MM.1S (cell line): ENCODE measurements around the gene AP3S1.

Experiments used
- DNase-seq: peaks from one replicate; pipeline ENCODE4 v3.0.0-alpha.2; 2015
- H2AFZ ChIP-seq: fragments of 300-600 bp; sonication (generic); 2 replicates; pipeline ENCODE4 v1.6.0; 2016; ENCODE audit warnings: antibody characterized with exemption, low read length
- H3F3A ChIP-seq: fragments of 300-600 bp; sonication (generic); 2 replicates; pipeline ENCODE4 v1.6.1; 2016; ENCODE audit warnings: mild to moderate bottlenecking, antibody characterized with exemption, low read length, moderate library complexity, mixed read lengths; ENCODE audit not compliant: insufficient read depth
- H3K27ac ChIP-seq: fragments of 300-600 bp; sonication (generic); 2 replicates; pipeline ENCODE4 v1.5.1; 2016; ENCODE audit warnings: mild to moderate bottlenecking, low read length
- H3K27me3 ChIP-seq: fragments of 300-600 bp; sonication (generic); replicated peaks from 2 replicates; pipeline ENCODE4 v1.6.0; 2016; ENCODE audit warnings: low read length; ENCODE audit not compliant: insufficient read depth
- H3K36me3 ChIP-seq: fragments of 300-600 bp; sonication (generic); replicated peaks from 2 replicates; pipeline ENCODE4 v1.6.1; 2016; ENCODE audit warnings: mild to moderate bottlenecking, low read length, mixed read lengths; ENCODE audit not compliant: insufficient read depth
- H3K4me1 ChIP-seq: fragments of 300-600 bp; sonication (generic); 2 replicates; pipeline ENCODE4 v1.6.1; 2016; ENCODE audit warnings: low read length, mixed read lengths
- H3K4me2 ChIP-seq: fragments of 300-600 bp; sonication (generic); 2 replicates; pipeline ENCODE4 v1.6.0; 2016; ENCODE audit warnings: low read depth, low read length
- H3K4me3 ChIP-seq: fragments of 300-600 bp; sonication (generic); 2 replicates; pipeline ENCODE4 v1.5.1; 2016; ENCODE audit warnings: low read length, mixed read lengths
- H3K79me2 ChIP-seq: fragments of 300-600 bp; sonication (generic); 2 replicates; pipeline ENCODE4 v1.6.1; 2016; ENCODE audit warnings: mixed run types, low read length, mixed read lengths
- H3K9ac ChIP-seq: fragments of 300-600 bp; sonication (generic); 2 replicates; pipeline ENCODE4 v1.6.1; 2016; ENCODE audit warnings: low read length, mixed read lengths
- H3K9me2 ChIP-seq: fragments of 300-600 bp; sonication (generic); replicated peaks from 2 replicates; pipeline ENCODE4 v1.6.1; 2016; ENCODE audit warnings: mild to moderate bottlenecking, low read length, mixed read lengths; ENCODE audit not compliant: insufficient read depth
- H3K9me3 ChIP-seq: fragments of 300-600 bp; sonication (generic); replicated peaks from 2 replicates; pipeline ENCODE4 v1.6.1; 2016; ENCODE audit warnings: mild to moderate bottlenecking, low read length, mixed read lengths; ENCODE audit not compliant: insufficient read depth
- H4K20me1 ChIP-seq: fragments of 300-600 bp; sonication (generic); 2 replicates; pipeline ENCODE4 v1.6.1; 2016; ENCODE audit warnings: mild to moderate bottlenecking, low read length, moderate library complexity, mixed read lengths; ENCODE audit not compliant: insufficient read depth
- CTCF ChIP-seq: fragments of 300-600 bp; sonication (generic); IDR thresholded peaks from 2 replicates; pipeline ENCODE4 v1.5.1; 2016; ENCODE audit warnings: antibody characterized with exemption, low read length, mixed read lengths
- EZH2 ChIP-seq: fragments of 300-600 bp; sonication (generic); optimal IDR thresholded peaks from 2 replicates; pipeline ENCODE3; 2017; ENCODE audit warnings: low read depth, mild to moderate bottlenecking, antibody characterized with exemption, low read length, mixed read lengths
- EZH2phosphoT487 ChIP-seq: fragments of 300-600 bp; sonication (generic); IDR thresholded peaks from 2 replicates; pipeline ENCODE4 v1.6.1; 2018; ENCODE audit warnings: antibody characterized with exemption, low read length

AP3S1 gene

GRCh38 chr5:115962565-115963402, 121.0 kb downstream of the AP3S1 start:
- no peak for DNase-seq
- no peak overlapping the region for H3K9ac ChIP-seq
- H3F3A ChIP-seq = no peaks in the 10 kb centered on the region
- H3K9me2 ChIP-seq = no peaks in the 10 kb centered on the region
- no peaks in the 10 kb centered on the region for H3K79me2 ChIP-seq
- no peaks in the 10 kb centered on the region for H3K27me3 ChIP-seq
- no peak overlapping the region for H3K27ac ChIP-seq
- H3K4me1 ChIP-seq = no peaks in the 10 kb centered on the region
- no peak overlapping the region for H3K4me3 ChIP-seq
- H3K4me2 ChIP-seq = no peak overlapping the region
- H2AFZ ChIP-seq = no peak overlapping the region
- TF ChIP-seq CTCF = no peak
- no peak for TF ChIP-seq EZH2phosphoT487
- TF ChIP-seq EZH2 = no peak
- H4K20me1 ChIP-seq = no peaks in the 10 kb centered on the region
- H3K9me3 ChIP-seq = no peaks in the 10 kb centered on the region
- H3K36me3 ChIP-seq = no peaks in the 10 kb centered on the region

- Histone ChIP-seq H3K9ac (no peak overlapping the region), H3K79me2 (no peaks in the 10 kb centered on the region), H3K9me2 (no peaks in the 10 kb centered on the region), H3K4me2 (no peak overlapping the region), H2AFZ (no peak overlapping the region), H3K9me3 (no peaks in the 10 kb centered on the region), H3F3A (no peaks in the 10 kb centered on the region), H3K36me3 (no peaks in the 10 kb centered on the region), H4K20me1 (no peaks in the 10 kb centered on the region), H3K27ac (no peak overlapping the region), H3K4me1 (no peaks in the 10 kb centered on the region), H3K4me3 (no peak overlapping the region), H3K27me3 (no peaks in the 10 kb centered on the region)
- no peak for TF ChIP-seq CTCF
- no peak for TF ChIP-seq EZH2
- no peak for TF ChIP-seq EZH2phosphoT487
- DNase-seq = no peak
These were observed 121.8 kb downstream of the AP3S1 start for GRCh38 chr5:115963566-115963965.
